ENCODE results near the gene GH1. TPM values are rescaled to one million over a fixed set of nuclear protein-coding genes. Genes with fewer than 3 reads are reported as not detected.
"Not testable (repeated sequence)": the region's sequence is repeated elsewhere in the genome, so short reads cannot be mapped to it uniquely, and the experiment has no call there.

Gene GH1
- total and polyA plus RNA-seq, 9 donors, result 0.18 TPM; not detected in 8

GRCh38 chr17:63881935-63882601 lies 36.6 kb downstream of the GH1 start, which contains the start of gene GH2:
TSS of gene GH2 (minus strand) at chr17:63881944. CDS start at chr17:63881801, 143 bp downstream.
- peak; percentile 33 for DNase-seq
- Histone ChIP-seq H3K27ac (ENCODE audit: low read length) (no peak within 1 kb of the TSS), H3K36me3 (ENCODE audit: control insufficient read depth, insufficient read depth, low read length) (no peaks in the 10 kb centered on the region), H3K27me3 (ENCODE audit: control insufficient read depth, insufficient read depth, low read length) (no peaks in the 10 kb centered on the region), H3K4me3 (ENCODE audit: low read length) (no peak within 1 kb of the TSS), H3K4me1 (ENCODE audit: control insufficient read depth, insufficient read depth, low read length) (no peaks in the 10 kb centered on the region), H3K9me3 (replicated peaks; ENCODE audit: control insufficient read depth, low read depth, low read length) (no peaks in the 10 kb centered on the region)
- 57% methylated on average over 1 of the region's 15 CpGs for WGBS (ENCODE audit: insufficient coverage)

GRCh38 chr17:63881337-63881736 lies 37.3 kb downstream of the GH1 start:
- not testable (repeated sequence) for DNase-seq
- WGBS (ENCODE audit: insufficient coverage), result 38% methylated on average over 8 of the region's 11 CpGs

GRCh38 chr17:63880706-63881105 lies 37.9 kb downstream of the GH1 start:
- no peak overlapping the region for H3K4me3 ChIP-seq (ENCODE audit: low read length)
- H3K9me3 ChIP-seq (replicated peaks; ENCODE audit: control insufficient read depth, low read depth, low read length), result no peaks in the 10 kb centered on the region
- H3K36me3 ChIP-seq (ENCODE audit: control insufficient read depth, insufficient read depth, low read length), result no peaks in the 10 kb centered on the region
- no peaks in the 10 kb centered on the region for H3K27me3 ChIP-seq (ENCODE audit: control insufficient read depth, insufficient read depth, low read length)
- WGBS (ENCODE audit: insufficient coverage), result 86% methylated on average over 8 of the region's 12 CpGs
- DNase-seq, result no peak
- no peak overlapping the region for H3K27ac ChIP-seq (ENCODE audit: low read length)
- no peaks in the 10 kb centered on the region for H3K4me1 ChIP-seq (ENCODE audit: control insufficient read depth, insufficient read depth, low read length)

More at GRCh38 chr17:63881337-63881736, 37.3 kb downstream of the GH1 start:
- not testable (repeated sequence) for H3K27ac ChIP-seq (ENCODE audit: low read length); H3K36me3 ChIP-seq (ENCODE audit: control insufficient read depth, insufficient read depth, low read length); H3K27me3 ChIP-seq (ENCODE audit: control insufficient read depth, insufficient read depth, low read length); H3K9me3 ChIP-seq (replicated peaks; ENCODE audit: control insufficient read depth, low read depth, low read length); H3K4me1 ChIP-seq (ENCODE audit: control insufficient read depth, insufficient read depth, low read length); H3K4me3 ChIP-seq (ENCODE audit: low read length)

GRCh38 chr17:63878413-63878812 lies 40.2 kb downstream of the GH1 start:
- WGBS (ENCODE audit: insufficient coverage), result 79% methylated on average over 6 of the region's 9 CpGs
- not testable (repeated sequence) for H3K27me3 ChIP-seq (ENCODE audit: control insufficient read depth, insufficient read depth, low read length); DNase-seq; H3K27ac ChIP-seq (ENCODE audit: low read length); H3K4me3 ChIP-seq (ENCODE audit: low read length); H3K9me3 ChIP-seq (replicated peaks; ENCODE audit: control insufficient read depth, low read depth, low read length); H3K4me1 ChIP-seq (ENCODE audit: control insufficient read depth, insufficient read depth, low read length); H3K36me3 ChIP-seq (ENCODE audit: control insufficient read depth, insufficient read depth, low read length)

GRCh38 chr17:63874693-63875092 lies 43.9 kb downstream of the GH1 start:
- WGBS (ENCODE audit: insufficient coverage), result 100% methylated on average over 1 of the region's 6 CpGs
- H3K4me3 ChIP-seq (ENCODE audit: low read length); DNase-seq; H3K4me1 ChIP-seq (ENCODE audit: control insufficient read depth, insufficient read depth, low read length); H3K36me3 ChIP-seq (ENCODE audit: control insufficient read depth, insufficient read depth, low read length); H3K27ac ChIP-seq (ENCODE audit: low read length); H3K9me3 ChIP-seq (replicated peaks; ENCODE audit: control insufficient read depth, low read depth, low read length); H3K27me3 ChIP-seq (ENCODE audit: control insufficient read depth, insufficient read depth, low read length): not testable (repeated sequence)

- not testable (repeated sequence) for H3K27ac ChIP-seq (ENCODE audit: low read length); H3K4me1 ChIP-seq (ENCODE audit: control insufficient read depth, insufficient read depth, low read length); H3K27me3 ChIP-seq (ENCODE audit: control insufficient read depth, insufficient read depth, low read length); DNase-seq; H3K4me3 ChIP-seq (ENCODE audit: low read length); H3K36me3 ChIP-seq (ENCODE audit: control insufficient read depth, insufficient read depth, low read length); H3K9me3 ChIP-seq (replicated peaks; ENCODE audit: control insufficient read depth, low read depth, low read length)
- no CpG with 5 or more reads among the region's 8 CpGs for WGBS (ENCODE audit: insufficient coverage)
These were observed 44.5 kb downstream of the GH1 start for GRCh38 chr17:63874061-63874626.

GRCh38 chr17:63873577-63873976 lies 45.1 kb downstream of the GH1 start, which contains the start of gene CSH2:
TSS of gene CSH2 (minus strand) at chr17:63873677. CDS start at chr17:63873614, 63 bp downstream.
- H3K9me3 ChIP-seq (replicated peaks; ENCODE audit: control insufficient read depth, low read depth, low read length); H3K4me3 ChIP-seq (ENCODE audit: low read length); H3K4me1 ChIP-seq (ENCODE audit: control insufficient read depth, insufficient read depth, low read length); H3K27ac ChIP-seq (ENCODE audit: low read length); H3K27me3 ChIP-seq (ENCODE audit: control insufficient read depth, insufficient read depth, low read length); DNase-seq; H3K36me3 ChIP-seq (ENCODE audit: control insufficient read depth, insufficient read depth, low read length): not testable (repeated sequence)
- WGBS (ENCODE audit: insufficient coverage), result no CpG with 5 or more reads among the region's 7 CpGs

- H3K27me3 ChIP-seq (ENCODE audit: control insufficient read depth, insufficient read depth, low read length); DNase-seq; H3K36me3 ChIP-seq (ENCODE audit: control insufficient read depth, insufficient read depth, low read length); H3K4me3 ChIP-seq (ENCODE audit: low read length); H3K27ac ChIP-seq (ENCODE audit: low read length); H3K9me3 ChIP-seq (replicated peaks; ENCODE audit: control insufficient read depth, low read depth, low read length); H3K4me1 ChIP-seq (ENCODE audit: control insufficient read depth, insufficient read depth, low read length): not testable (repeated sequence)
- WGBS (ENCODE audit: insufficient coverage), result 100% methylated on average over 1 of the region's 15 CpGs
These were observed 46.8 kb downstream of the GH1 start for GRCh38 chr17:63871646-63872365.

GRCh38 chr17:63870292-63870665 lies 48.4 kb downstream of the GH1 start:
- not testable (repeated sequence) for H3K27me3 ChIP-seq (ENCODE audit: control insufficient read depth, insufficient read depth, low read length); H3K9me3 ChIP-seq (replicated peaks; ENCODE audit: control insufficient read depth, low read depth, low read length); H3K4me1 ChIP-seq (ENCODE audit: control insufficient read depth, insufficient read depth, low read length); H3K36me3 ChIP-seq (ENCODE audit: control insufficient read depth, insufficient read depth, low read length); H3K4me3 ChIP-seq (ENCODE audit: low read length); H3K27ac ChIP-seq (ENCODE audit: low read length); DNase-seq
- WGBS (ENCODE audit: insufficient coverage), result no CpG with 5 or more reads among the region's 4 CpGs

GRCh38 chr17:63869491-63870291 lies 48.9 kb downstream of the GH1 start:
- not testable (repeated sequence) for H3K4me1 ChIP-seq (ENCODE audit: control insufficient read depth, insufficient read depth, low read length); DNase-seq; H3K4me3 ChIP-seq (ENCODE audit: low read length); H3K27ac ChIP-seq (ENCODE audit: low read length); H3K27me3 ChIP-seq (ENCODE audit: control insufficient read depth, insufficient read depth, low read length); H3K9me3 ChIP-seq (replicated peaks; ENCODE audit: control insufficient read depth, low read depth, low read length); H3K36me3 ChIP-seq (ENCODE audit: control insufficient read depth, insufficient read depth, low read length)
- 40% methylated on average over 1 of the region's 9 CpGs for WGBS (ENCODE audit: insufficient coverage)

All from muscle of leg (tissue), 11 donors.